GM23338 (cell line): ENCODE results near the gene MDM2. TPM values are rescaled to one million over a fixed set of nuclear protein-coding genes. Genes with fewer than 3 reads are reported as not detected.

ENCODE experiments used
- ATAC-seq: fragments of 200-7000 bp; cut with Tn5 transposase; 3 replicates; pipeline ENCODE4 v1.9.1; 2020
- DNase-seq: peaks from one replicate; pipeline ENCODE4 v3.0.0-alpha.2; 2015; ENCODE audit warnings: low spot score
- H2AFZ ChIP-seq: fragments of 200-600 bp; sonication (generic); 2 replicates; pipeline ENCODE4 v1.8.0; 2016; ENCODE audit warnings: antibody characterized with exemption, mild to moderate bottlenecking, moderate library complexity
- H3F3A ChIP-seq: fragments of 200-600 bp; sonication (generic); replicated peaks from 2 replicates; pipeline ENCODE4 v1.8.0; 2017; ENCODE audit warnings: antibody characterized with exemption, mixed run types, low read depth
- H3K27ac ChIP-seq: fragments of 200-600 bp; sonication (generic); 2 replicates; pipeline ENCODE4 v1.6.1; 2016; ENCODE audit warnings: low read depth
- H3K27me3 ChIP-seq: fragments of 200-600 bp; sonication (generic); 2 replicates; pipeline ENCODE4 v1.8.0; 2016; ENCODE audit warnings: mild to moderate bottlenecking, mixed run types, moderate library complexity; ENCODE audit not compliant: insufficient read depth
- H3K36me3 ChIP-seq: fragments of 200-600 bp; sonication (generic); 2 replicates; pipeline ENCODE4 v1.8.0; 2016; ENCODE audit warnings: mild to moderate bottlenecking; ENCODE audit not compliant: insufficient read depth
- H3K4me1 ChIP-seq: fragments of 200-600 bp; sonication (generic); 2 replicates; pipeline ENCODE4 v1.8.0; 2016; ENCODE audit warnings: mild to moderate bottlenecking, moderate library complexity; ENCODE audit not compliant: insufficient read depth
- H3K4me2 ChIP-seq: fragments of 200-600 bp; sonication (generic); 2 replicates; pipeline ENCODE4 v1.7.1; 2017; ENCODE audit warnings: mixed run types
- H3K4me3 ChIP-seq: fragments of 200-600 bp; sonication (generic); 2 replicates; pipeline ENCODE4 v1.6.1; 2016; ENCODE audit warnings: mixed run types
- H3K79me2 ChIP-seq: fragments of 200-600 bp; sonication (generic); replicated peaks from 2 replicates; pipeline ENCODE4 v1.8.0; 2017; ENCODE audit warnings: mild to moderate bottlenecking; ENCODE audit not compliant: insufficient read depth
- H3K9me2 ChIP-seq: fragments of 200-600 bp; sonication (generic); 2 replicates; pipeline ENCODE4 v1.8.0; 2017; ENCODE audit not compliant: insufficient read depth
- H4K20me1 ChIP-seq: fragments of 200-600 bp; sonication (generic); replicated peaks from 2 replicates; pipeline ENCODE4 v1.8.0; 2017; ENCODE audit warnings: mild to moderate bottlenecking; ENCODE audit not compliant: insufficient read depth
- H3K27ac Mint-ChIP-seq: 2 replicates; pipeline ENCODE4 v1.8.0; 2020; ENCODE audit warnings: inconsistent platforms, mild to moderate bottlenecking, moderate library complexity, mixed read lengths
- H3K27me3 Mint-ChIP-seq: 3 replicates; pipeline ENCODE4 v1.8.0; 2022; ENCODE audit warnings: low read depth, mild to moderate bottlenecking, moderate library complexity, mixed read lengths, inconsistent platforms; ENCODE audit not compliant: insufficient read depth, poor library complexity
- H3K36me3 Mint-ChIP-seq: 3 replicates; pipeline ENCODE4 v1.8.0; 2021; ENCODE audit warnings: low read depth, mild to moderate bottlenecking, inconsistent platforms, moderate library complexity, mixed read lengths
- H3K4me1 Mint-ChIP-seq: 3 replicates; pipeline ENCODE4 v1.8.0; 2020; ENCODE audit warnings: mild to moderate bottlenecking, inconsistent platforms, mixed read lengths
- H3K4me3 Mint-ChIP-seq: 3 replicates; pipeline ENCODE4 v1.8.0; 2021; ENCODE audit warnings: moderate library complexity, mild to moderate bottlenecking, inconsistent platforms, mixed read lengths
- H3K9me3 Mint-ChIP-seq: 3 replicates; pipeline ENCODE4 v1.8.0; 2020; ENCODE audit warnings: moderate library complexity, mild to moderate bottlenecking, inconsistent platforms, mixed read lengths
- CREB1 ChIP-seq: fragments of 250-450 bp; sonication (Bioruptor Pico); IDR thresholded peaks from 2 replicates; pipeline ENCODE4 v1.5.0; 2020; ENCODE audit warnings: low read depth, mild to moderate bottlenecking, moderate library complexity
- ETS1 ChIP-seq: IDR thresholded peaks from 2 replicates; pipeline ENCODE4 v1.6.1; 2016; ENCODE audit warnings: antibody characterized with exemption
- EZH2 ChIP-seq: fragments of 200-600 bp; sonication (generic); IDR thresholded peaks from one replicate; pipeline ENCODE4 v1.8.0; 2017; ENCODE audit warnings: antibody characterized with exemption, mild to moderate bottlenecking, low read depth; ENCODE audit not compliant: unreplicated experiment
- EZH2phosphoT487 ChIP-seq: fragments of 200-600 bp; sonication (generic); IDR thresholded peaks from one replicate; pipeline ENCODE4 v1.8.1; 2018; ENCODE audit warnings: antibody characterized with exemption; ENCODE audit not compliant: unreplicated experiment
- JUNB ChIP-seq: IDR thresholded peaks from one replicate; pipeline ENCODE4 v1.6.1; 2016; ENCODE audit warnings: antibody characterized with exemption; ENCODE audit not compliant: unreplicated experiment
- NANOG ChIP-seq: IDR thresholded peaks from 2 replicates; pipeline ENCODE4 v1.6.1; 2016; ENCODE audit warnings: antibody characterized with exemption, borderline replicate concordance
- POLR2AphosphoS5 ChIP-seq: IDR thresholded peaks from 2 replicates; pipeline ENCODE4 v1.6.1; 2016; ENCODE audit warnings: antibody characterized with exemption, low read depth
- REST ChIP-seq: IDR thresholded peaks from one replicate; pipeline ENCODE4 v1.6.1; 2018; ENCODE audit warnings: antibody characterized with exemption; ENCODE audit not compliant: unreplicated experiment
- STAT1 ChIP-seq: IDR thresholded peaks from one replicate; pipeline ENCODE4 v1.6.1; 2016; ENCODE audit warnings: antibody characterized with exemption; ENCODE audit not compliant: unreplicated experiment
- ZNF114 ChIP-seq: fragments of 250-450 bp; sonication (Bioruptor Pico); IDR thresholded peaks from 2 replicates; pipeline ENCODE4 v1.5.0; 2020; ENCODE audit warnings: mild to moderate bottlenecking, moderate library complexity
- ZNF331 ChIP-seq: fragments of 250-450 bp; sonication (Bioruptor Pico); IDR thresholded peaks from 2 replicates; pipeline ENCODE4 v1.5.0; 2020; ENCODE audit warnings: low read depth, mild to moderate bottlenecking, moderate library complexity
- polyA plus RNA-seq: library from polyadenylated mRNA; unstranded; fragments of >200 nt; fragmentation: Nextera tagmentation; extraction: Ambion mirVana; gene quantifications from 2 replicates; pipeline ENCODE4 v1.2.1, GENCODE V29; 2016
- total RNA-seq: library from RNA; depleted of rRNA; stranded (reverse); fragments of >200 nt; shearing (Covaris generic); gene quantifications from 2 replicates; pipeline ENCODE4 v1.2.3, GENCODE V29; 2014
- TF ChIP-seq, protein P1 (sequence below): fragments of 250-450 bp; sonication (Bioruptor Pico); IDR thresholded peaks from 2 replicates; pipeline ENCODE4 v1.5.0; 2020; ENCODE audit warnings: mild to moderate bottlenecking, moderate library complexity
- TF ChIP-seq, protein P2 (sequence below), 2 experiments: fragments of 200-600 bp in 1 of 2; sonication (generic) in 1 of 2; conservative IDR thresholded peaks; 2 replicates each; pipeline versions ENCODE4 v1.5.1 to v1.6.1; 2016 to 2017; ENCODE audit warnings: antibody characterized with exemption in 2 of 2, low read depth in 2 of 2, mild to moderate bottlenecking in 2 of 2, moderate library complexity in 1 of 2

The MDM2 gene
- total and polyA plus RNA-seq, 2 experiments from 2014 or later = 105 to 136 TPM

DNA sequence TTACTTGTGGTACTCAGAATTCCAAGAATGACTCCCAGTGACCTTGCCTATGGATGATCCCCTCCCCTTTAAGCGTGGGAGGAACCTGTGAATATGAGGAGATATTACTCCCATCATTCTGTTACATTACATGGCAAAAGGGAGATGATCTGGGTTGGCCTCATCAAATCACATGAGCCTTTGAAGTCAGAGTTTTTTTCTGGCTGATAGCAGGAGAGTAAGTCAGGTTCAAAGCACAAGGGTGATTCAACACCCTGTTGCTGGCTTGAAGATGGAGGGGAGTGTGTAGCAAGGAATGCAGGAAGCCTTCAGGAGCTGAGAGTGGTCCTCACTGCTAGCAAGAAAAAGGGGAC is 9.1 kb upstream of the MDM2 start:
- Mint-ChIP-seq H3K36me3 (no peaks in the 10 kb centered on the region), H3K4me1 (no peaks in the 10 kb centered on the region), H3K27me3 (peaks cover 2% of the 10 kb centered on the region), H3K9me3 (no peaks in the 10 kb centered on the region), H3K4me3 (no peak overlapping the region), H3K27ac (no peak overlapping the region)
- Histone ChIP-seq H3K4me2 (no peak overlapping the region), H3K27ac (no peak overlapping the region), H3K4me1 (peaks cover under 1% of the 10 kb centered on the region; the same call in 1 of the 2 replicates), H3K79me2 (no peaks in the 10 kb centered on the region), H3K9me2 (0 out of 2 replicates have a peak, but pooled peaks cover 4% of the 10 kb centered on the region), H4K20me1 (no peaks in the 10 kb centered on the region), H2AFZ (no peak overlapping the region), H3F3A (no peaks in the 10 kb centered on the region), H3K36me3 (no peaks in the 10 kb centered on the region), H3K4me3 (no peak overlapping the region), H3K27me3 (no peaks in the 10 kb centered on the region)
- no peak for ATAC-seq
- no peak for TF ChIP-seq ZNF331 (CRISPR knock-in tag)
- TF ChIP-seq EZH2phosphoT487 = no peak
- TF ChIP-seq, protein P1, sequence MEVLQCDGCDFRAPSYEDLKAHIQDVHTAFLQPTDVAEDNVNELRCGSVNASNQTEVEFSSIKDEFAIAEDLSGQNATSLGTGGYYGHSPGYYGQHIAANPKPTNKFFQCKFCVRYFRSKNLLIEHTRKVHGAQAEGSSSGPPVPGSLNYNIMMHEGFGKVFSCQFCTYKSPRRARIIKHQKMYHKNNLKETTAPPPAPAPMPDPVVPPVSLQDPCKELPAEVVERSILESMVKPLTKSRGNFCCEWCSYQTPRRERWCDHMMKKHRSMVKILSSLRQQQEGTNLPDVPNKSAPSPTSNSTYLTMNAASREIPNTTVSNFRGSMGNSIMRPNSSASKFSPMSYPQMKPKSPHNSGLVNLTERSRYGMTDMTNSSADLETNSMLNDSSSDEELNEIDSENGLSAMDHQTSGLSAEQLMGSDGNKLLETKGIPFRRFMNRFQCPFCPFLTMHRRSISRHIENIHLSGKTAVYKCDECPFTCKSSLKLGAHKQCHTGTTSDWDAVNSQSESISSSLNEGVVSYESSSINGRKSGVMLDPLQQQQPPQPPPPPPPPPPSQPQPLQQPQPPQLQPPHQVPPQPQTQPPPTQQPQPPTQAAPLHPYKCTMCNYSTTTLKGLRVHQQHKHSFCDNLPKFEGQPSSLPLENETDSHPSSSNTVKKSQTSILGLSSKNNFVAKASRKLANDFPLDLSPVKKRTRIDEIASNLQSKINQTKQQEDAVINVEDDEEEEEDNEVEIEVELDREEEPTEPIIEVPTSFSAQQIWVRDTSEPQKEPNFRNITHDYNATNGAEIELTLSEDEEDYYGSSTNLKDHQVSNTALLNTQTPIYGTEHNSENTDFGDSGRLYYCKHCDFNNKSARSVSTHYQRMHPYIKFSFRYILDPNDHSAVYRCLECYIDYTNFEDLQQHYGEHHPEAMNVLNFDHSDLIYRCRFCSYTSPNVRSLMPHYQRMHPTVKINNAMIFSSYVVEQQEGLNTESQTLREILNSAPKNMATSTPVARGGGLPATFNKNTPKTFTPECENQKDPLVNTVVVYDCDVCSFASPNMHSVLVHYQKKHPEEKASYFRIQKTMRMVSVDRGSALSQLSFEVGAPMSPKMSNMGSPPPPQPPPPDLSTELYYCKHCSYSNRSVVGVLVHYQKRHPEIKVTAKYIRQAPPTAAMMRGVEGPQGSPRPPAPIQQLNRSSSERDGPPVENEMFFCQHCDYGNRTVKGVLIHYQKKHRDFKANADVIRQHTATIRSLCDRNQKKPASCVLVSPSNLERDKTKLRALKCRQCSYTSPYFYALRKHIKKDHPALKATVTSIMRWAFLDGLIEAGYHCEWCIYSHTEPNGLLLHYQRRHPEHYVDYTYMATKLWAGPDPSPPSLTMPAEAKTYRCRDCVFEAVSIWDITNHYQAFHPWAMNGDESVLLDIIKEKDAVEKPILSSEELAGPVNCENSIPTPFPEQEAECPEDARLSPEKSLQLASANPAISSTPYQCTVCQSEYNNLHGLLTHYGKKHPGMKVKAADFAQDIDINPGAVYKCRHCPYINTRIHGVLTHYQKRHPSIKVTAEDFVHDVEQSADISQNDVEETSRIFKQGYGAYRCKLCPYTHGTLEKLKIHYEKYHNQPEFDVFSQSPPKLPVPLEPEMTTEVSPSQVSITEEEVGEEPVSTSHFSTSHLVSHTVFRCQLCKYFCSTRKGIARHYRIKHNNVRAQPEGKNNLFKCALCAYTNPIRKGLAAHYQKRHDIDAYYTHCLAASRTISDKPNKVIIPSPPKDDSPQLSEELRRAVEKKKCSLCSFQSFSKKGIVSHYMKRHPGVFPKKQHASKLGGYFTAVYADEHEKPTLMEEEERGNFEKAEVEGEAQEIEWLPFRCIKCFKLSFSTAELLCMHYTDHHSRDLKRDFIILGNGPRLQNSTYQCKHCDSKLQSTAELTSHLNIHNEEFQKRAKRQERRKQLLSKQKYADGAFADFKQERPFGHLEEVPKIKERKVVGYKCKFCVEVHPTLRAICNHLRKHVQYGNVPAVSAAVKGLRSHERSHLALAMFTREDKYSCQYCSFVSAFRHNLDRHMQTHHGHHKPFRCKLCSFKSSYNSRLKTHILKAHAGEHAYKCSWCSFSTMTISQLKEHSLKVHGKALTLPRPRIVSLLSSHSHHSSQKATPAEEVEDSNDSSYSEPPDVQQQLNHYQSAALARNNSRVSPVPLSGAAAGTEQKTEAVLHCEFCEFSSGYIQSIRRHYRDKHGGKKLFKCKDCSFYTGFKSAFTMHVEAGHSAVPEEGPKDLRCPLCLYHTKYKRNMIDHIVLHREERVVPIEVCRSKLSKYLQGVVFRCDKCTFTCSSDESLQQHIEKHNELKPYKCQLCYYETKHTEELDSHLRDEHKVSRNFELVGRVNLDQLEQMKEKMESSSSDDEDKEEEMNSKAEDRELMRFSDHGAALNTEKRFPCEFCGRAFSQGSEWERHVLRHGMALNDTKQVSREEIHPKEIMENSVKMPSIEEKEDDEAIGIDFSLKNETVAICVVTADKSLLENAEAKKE (CRISPR knock-in tag) = no peak
- TF ChIP-seq, protein P2, sequence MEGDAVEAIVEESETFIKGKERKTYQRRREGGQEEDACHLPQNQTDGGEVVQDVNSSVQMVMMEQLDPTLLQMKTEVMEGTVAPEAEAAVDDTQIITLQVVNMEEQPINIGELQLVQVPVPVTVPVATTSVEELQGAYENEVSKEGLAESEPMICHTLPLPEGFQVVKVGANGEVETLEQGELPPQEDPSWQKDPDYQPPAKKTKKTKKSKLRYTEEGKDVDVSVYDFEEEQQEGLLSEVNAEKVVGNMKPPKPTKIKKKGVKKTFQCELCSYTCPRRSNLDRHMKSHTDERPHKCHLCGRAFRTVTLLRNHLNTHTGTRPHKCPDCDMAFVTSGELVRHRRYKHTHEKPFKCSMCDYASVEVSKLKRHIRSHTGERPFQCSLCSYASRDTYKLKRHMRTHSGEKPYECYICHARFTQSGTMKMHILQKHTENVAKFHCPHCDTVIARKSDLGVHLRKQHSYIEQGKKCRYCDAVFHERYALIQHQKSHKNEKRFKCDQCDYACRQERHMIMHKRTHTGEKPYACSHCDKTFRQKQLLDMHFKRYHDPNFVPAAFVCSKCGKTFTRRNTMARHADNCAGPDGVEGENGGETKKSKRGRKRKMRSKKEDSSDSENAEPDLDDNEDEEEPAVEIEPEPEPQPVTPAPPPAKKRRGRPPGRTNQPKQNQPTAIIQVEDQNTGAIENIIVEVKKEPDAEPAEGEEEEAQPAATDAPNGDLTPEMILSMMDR (conservative IDR thresholded peaks at IDR 0.05; ENCODE audit: low read depth in 2 of 2) = no peak
- no peak for TF ChIP-seq STAT1
- no peak for TF ChIP-seq ETS1
- no peak for TF ChIP-seq NANOG
- TF ChIP-seq JUNB = no peak
- no peak for TF ChIP-seq REST
- TF ChIP-seq ZNF114 (CRISPR knock-in tag) = no peak
- TF ChIP-seq EZH2 = no peak
- TF ChIP-seq CREB1 (CRISPR knock-in tag) = no peak
- no peak for TF ChIP-seq POLR2AphosphoS5
- no peak for DNase-seq
